SK-N-MC (cell line): Measurements from ENCODE around the gene KRTAP4-11.
A peak's percentile ranks its signal among the peaks of the same experiment; 100 is the strongest.

ENCODE experiments used
- DNase-seq: peaks from one replicate; pipeline ENCODE4 v3.0.0-alpha.2; 2011; ENCODE audit warnings: low read depth, low spot score
- H3K27ac ChIP-seq: fragments of 200-600 bp; sonication (generic); 2 replicates; pipeline ENCODE4 v1.5.1; 2016; ENCODE audit warnings: mixed run types
- H3K36me3 ChIP-seq: fragments of 200-600 bp; sonication (generic); 2 replicates; pipeline ENCODE4 v1.6.1; 2017; ENCODE audit warnings: antibody characterized with exemption, low read length, mixed read lengths; ENCODE audit not compliant: insufficient read depth
- H3K4me3 ChIP-seq: fragments of 200-600 bp; sonication (generic); 2 replicates; pipeline ENCODE4 v1.5.1; 2016
- H3K9ac ChIP-seq: fragments of 200-600 bp; sonication (generic); 2 replicates; pipeline ENCODE4 v1.8.0; 2017; ENCODE audit warnings: mixed run types, mixed read lengths; ENCODE audit not compliant: insufficient read length
- H3K9me3 ChIP-seq: fragments of 200-600 bp; sonication (generic); 2 replicates; pipeline ENCODE4 v1.6.1; 2017; ENCODE audit warnings: low read depth, mild to moderate bottlenecking, antibody characterized with exemption, low read length, moderate library complexity, mixed read lengths
- EZH2 ChIP-seq: fragments of 200-600 bp; sonication (generic); IDR thresholded peaks from one replicate; pipeline ENCODE4 v1.6.1; 2017; ENCODE audit warnings: antibody characterized with exemption
- FOXP2 ChIP-seq: optimal IDR thresholded peaks from 2 replicates; pipeline ENCODE3; 2011; ENCODE audit warnings: mild to moderate bottlenecking, moderate library complexity; ENCODE audit not compliant: insufficient read depth; ENCODE audit errors: extremely low read length, control extremely low read depth
- POLR2AphosphoS5 ChIP-seq: IDR thresholded peaks from 2 replicates; pipeline ENCODE4 v1.6.1; 2012; ENCODE audit warnings: mild to moderate bottlenecking, low read depth, low read length, borderline replicate concordance

The KRTAP4-11 gene

GRCh38 chr17:41071606-41072360 is 46.4 kb downstream of the KRTAP4-11 start:
- TF ChIP-seq FOXP2 (no peak), EZH2 (no peak), POLR2AphosphoS5 (no peak)
- no peaks in the 10 kb centered on the region for H3K9me3 ChIP-seq
- no peak for DNase-seq
- no peaks in the 10 kb centered on the region for H3K36me3 ChIP-seq
- H3K9ac ChIP-seq, result no peak overlapping the region
- H3K27ac ChIP-seq, result no peak overlapping the region
- H3K4me3 ChIP-seq, result no peak overlapping the region

GRCh38 chr17:41069031-41069430 is 49.1 kb downstream of the KRTAP4-11 start:
- no peak overlapping the region for H3K4me3 ChIP-seq

GRCh38 chr17:41067281-41067680 is 50.9 kb downstream of the KRTAP4-11 start:
- peak overlapping the region; percentile 65 for H3K27ac ChIP-seq
- 0 out of 2 replicates have a peak overlapping the region, but pooled peaks have one; percentile 32 for H3K4me3 ChIP-seq
- H3K9me3 ChIP-seq, result no peaks in the 10 kb centered on the region
- no peak for TF ChIP-seq EZH2
- TF ChIP-seq FOXP2, result peak; percentile 29
- no peak for TF ChIP-seq POLR2AphosphoS5
- no peaks in the 10 kb centered on the region for H3K36me3 ChIP-seq
- DNase-seq, result no peak
- no peak overlapping the region for H3K9ac ChIP-seq

More at GRCh38 chr17:41069031-41069430, 49.1 kb downstream of the KRTAP4-11 start:
- TF ChIP-seq FOXP2, result no peak
- TF ChIP-seq POLR2AphosphoS5, result no peak
- TF ChIP-seq EZH2, result no peak
- Histone ChIP-seq H3K36me3 (no peaks in the 10 kb centered on the region), H3K9me3 (no peaks in the 10 kb centered on the region), H3K9ac (no peak overlapping the region), H3K27ac (no peak overlapping the region)
- DNase-seq, result no peak
